Smooth muscle cell of the brain vasculature (primary cell): ENCODE measurements around the gene MRAS.

ENCODE experiments used
- DNase-seq: peaks from one replicate; pipeline ENCODE4 v3.0.0-alpha.2; 2012; ENCODE audit warnings: low read depth, low spot score

The MRAS gene

GRCh38 chr3:138347960-138348753 lies at the start of gene MRAS:
Gene MRAS, plus strand, starts transcription at chr3:138348579. Its CDS starts 24,305 bp downstream, at chr3:138372884.
- DNase-seq = no peak

GRCh38 chr3:138300647-138301046 lies 47.7 kb upstream of the MRAS start:
- DNase-seq = no peak

GRCh38 chr3:138303474-138303873 lies 44.9 kb upstream of the MRAS start:
- DNase-seq = no peak

- no peak for DNase-seq
Measured at GRCh38 chr3:138307899-138308298, 40.5 kb upstream of the MRAS start.

- DNase-seq = no peak
Measured at GRCh38 chr3:138308783-138309182, 39.6 kb upstream of the MRAS start.

GRCh38 chr3:138310494-138310893 lies 37.9 kb upstream of the MRAS start:
- no peak for DNase-seq

- DNase-seq = no peak
Measured at GRCh38 chr3:138314751-138315150, 33.6 kb upstream of the MRAS start.

- no peak for DNase-seq
Measured at GRCh38 chr3:138317687-138318086, 30.7 kb upstream of the MRAS start.

GRCh38 chr3:138323971-138324370 lies 24.4 kb upstream of the MRAS start:
- no peak for DNase-seq

- no peak for DNase-seq
Measured at GRCh38 chr3:138325990-138326389, 22.4 kb upstream of the MRAS start.

GRCh38 chr3:138326866-138327595 lies 21.3 kb upstream of the MRAS start:
- DNase-seq = no peak

GRCh38 chr3:138327831-138328230 lies 20.5 kb upstream of the MRAS start:
- DNase-seq = no peak

GRCh38 chr3:138328341-138328740 lies 20.0 kb upstream of the MRAS start:
- no peak for DNase-seq

GRCh38 chr3:138329127-138329983 lies 19.0 kb upstream of the MRAS start, which contains the start of gene NME9:
Gene NME9, minus strand, starts transcription at chr3:138329851. Its CDS starts 516 bp downstream, at chr3:138329335.
- no peak for DNase-seq

GRCh38 chr3:138329984-138330293 lies 18.4 kb upstream of the MRAS start:
- DNase-seq = no peak

GRCh38 chr3:138331143-138331894 lies 17.1 kb upstream of the MRAS start:
- no peak for DNase-seq

- DNase-seq = no peak
Measured at GRCh38 chr3:138332472-138333073, 15.8 kb upstream of the MRAS start.

GRCh38 chr3:138334608-138335007 lies 13.8 kb upstream of the MRAS start:
- DNase-seq = no peak

- DNase-seq = no peak
Measured at GRCh38 chr3:138336454-138336999, 11.9 kb upstream of the MRAS start.

- no peak for DNase-seq
Measured at GRCh38 chr3:138338244-138338643, 10.1 kb upstream of the MRAS start.

GRCh38 chr3:138338811-138339210 lies 9.6 kb upstream of the MRAS start:
- DNase-seq = no peak
